HEK293 (cell line): ENCODE data around the gene FEV.

Source experiments
- KLF9 ChIP-seq: fragments of 450-650 bp; formaldehyde crosslinking; IDR thresholded peaks from 2 replicates; pipeline ENCODE4 v1.5.1; 2016; ENCODE audit warnings: missing biosample characterization, missing genetic modification characterization, low read depth
- OVOL3 ChIP-seq: fragments of 450-650 bp; formaldehyde crosslinking; IDR thresholded peaks from 2 replicates; pipeline ENCODE4 v1.5.1; 2016; ENCODE audit warnings: missing biosample characterization, missing genetic modification characterization
- SETDB1 ChIP-seq: IDR thresholded peaks from one replicate; pipeline ENCODE4 v1.6.1; 2017; ENCODE audit warnings: mild to moderate bottlenecking, low read length, moderate library complexity, mixed read lengths; ENCODE audit not compliant: insufficient read length
- SP7 ChIP-seq: fragments of 450-650 bp; formaldehyde crosslinking; IDR thresholded peaks from 2 replicates; pipeline ENCODE4 v1.5.1; 2016; ENCODE audit warnings: missing biosample characterization, missing genetic modification characterization
- ZEB2 ChIP-seq: fragments of 450-650 bp; formaldehyde crosslinking; IDR thresholded peaks from 2 replicates; pipeline ENCODE4 v1.5.1; 2016; ENCODE audit warnings: missing biosample characterization, missing genetic modification characterization
- ZNF157 ChIP-seq: fragments of 450-650 bp; formaldehyde crosslinking; IDR thresholded peaks from 2 replicates; pipeline ENCODE4 v1.5.1; 2016; ENCODE audit warnings: missing biosample characterization, missing genetic modification characterization
- ZNF16 ChIP-seq: fragments of 450-650 bp; formaldehyde crosslinking; IDR thresholded peaks from 2 replicates; pipeline ENCODE4 v1.5.1; 2016; ENCODE audit warnings: low read depth, missing biosample characterization, missing genetic modification characterization
- ZNF169 ChIP-seq: fragments of 450-650 bp; formaldehyde crosslinking; IDR thresholded peaks from 2 replicates; pipeline ENCODE4 v1.5.1; 2016; ENCODE audit warnings: missing biosample characterization, missing genetic modification characterization
- ZNF2 ChIP-seq: fragments of 450-650 bp; formaldehyde crosslinking; IDR thresholded peaks from 2 replicates; pipeline ENCODE4 v1.5.1; 2016; ENCODE audit warnings: missing biosample characterization, missing genetic modification characterization
- ZNF211 ChIP-seq: fragments of 450-650 bp; formaldehyde crosslinking; IDR thresholded peaks from 2 replicates; pipeline ENCODE4 v1.5.1; 2016; ENCODE audit warnings: low read depth, missing biosample characterization, missing genetic modification characterization
- ZNF404 ChIP-seq: fragments of 450-650 bp; formaldehyde crosslinking; IDR thresholded peaks from 2 replicates; pipeline ENCODE4 v1.5.1; 2017; ENCODE audit warnings: missing biosample characterization, missing genetic modification characterization
- ZNF610 ChIP-seq: fragments of 450-650 bp; formaldehyde crosslinking; IDR thresholded peaks from 2 replicates; pipeline ENCODE4 v1.5.1; 2016; ENCODE audit warnings: missing biosample characterization, missing genetic modification characterization, borderline replicate concordance
- ZNF624 ChIP-seq: fragments of 450-650 bp; formaldehyde crosslinking; IDR thresholded peaks from 2 replicates; pipeline ENCODE4 v1.5.1; 2017; ENCODE audit warnings: missing biosample characterization, missing genetic modification characterization
- ZNF791 ChIP-seq: fragments of 450-650 bp; formaldehyde crosslinking; IDR thresholded peaks from 2 replicates; pipeline ENCODE4 v1.5.1; 2016; ENCODE audit warnings: missing biosample characterization, missing genetic modification characterization
- ZSCAN18 ChIP-seq: fragments of 450-650 bp; formaldehyde crosslinking; IDR thresholded peaks from 2 replicates; pipeline ENCODE4 v1.5.1; 2016; ENCODE audit warnings: missing biosample characterization, missing genetic modification characterization
- ZSCAN5A ChIP-seq: fragments of 450-650 bp; formaldehyde crosslinking; IDR thresholded peaks from 2 replicates; pipeline ENCODE4 v1.5.1; 2016; ENCODE audit warnings: missing biosample characterization, missing genetic modification characterization
- TF ChIP-seq, protein P1 (sequence below): fragments of 450-650 bp; formaldehyde crosslinking; IDR thresholded peaks from 2 replicates; pipeline ENCODE4 v1.5.1; 2017; ENCODE audit warnings: missing biosample characterization, missing genetic modification characterization
- TF ChIP-seq, protein P2 (sequence below): fragments of 450-650 bp; formaldehyde crosslinking; IDR thresholded peaks from 2 replicates; pipeline ENCODE4 v1.5.1; 2016; ENCODE audit warnings: missing biosample characterization, missing genetic modification characterization
- TF ChIP-seq, protein P3 (sequence below): fragments of 450-650 bp; formaldehyde crosslinking; IDR thresholded peaks from 2 replicates; pipeline ENCODE4 v1.5.1; 2017; ENCODE audit warnings: missing biosample characterization, missing genetic modification characterization
- TF ChIP-seq, protein P4 (sequence below): fragments of 450-650 bp; formaldehyde crosslinking; IDR thresholded peaks from 2 replicates; pipeline ENCODE4 v1.5.1; 2016; ENCODE audit warnings: missing biosample characterization, missing genetic modification characterization
- TF ChIP-seq, protein P5 (sequence below): fragments of 450-650 bp; formaldehyde crosslinking; conservative IDR thresholded peaks from 2 replicates; pipeline ENCODE4 v1.5.1; 2016; ENCODE audit warnings: low read depth, missing biosample characterization, missing genetic modification characterization

The FEV gene

DNA sequence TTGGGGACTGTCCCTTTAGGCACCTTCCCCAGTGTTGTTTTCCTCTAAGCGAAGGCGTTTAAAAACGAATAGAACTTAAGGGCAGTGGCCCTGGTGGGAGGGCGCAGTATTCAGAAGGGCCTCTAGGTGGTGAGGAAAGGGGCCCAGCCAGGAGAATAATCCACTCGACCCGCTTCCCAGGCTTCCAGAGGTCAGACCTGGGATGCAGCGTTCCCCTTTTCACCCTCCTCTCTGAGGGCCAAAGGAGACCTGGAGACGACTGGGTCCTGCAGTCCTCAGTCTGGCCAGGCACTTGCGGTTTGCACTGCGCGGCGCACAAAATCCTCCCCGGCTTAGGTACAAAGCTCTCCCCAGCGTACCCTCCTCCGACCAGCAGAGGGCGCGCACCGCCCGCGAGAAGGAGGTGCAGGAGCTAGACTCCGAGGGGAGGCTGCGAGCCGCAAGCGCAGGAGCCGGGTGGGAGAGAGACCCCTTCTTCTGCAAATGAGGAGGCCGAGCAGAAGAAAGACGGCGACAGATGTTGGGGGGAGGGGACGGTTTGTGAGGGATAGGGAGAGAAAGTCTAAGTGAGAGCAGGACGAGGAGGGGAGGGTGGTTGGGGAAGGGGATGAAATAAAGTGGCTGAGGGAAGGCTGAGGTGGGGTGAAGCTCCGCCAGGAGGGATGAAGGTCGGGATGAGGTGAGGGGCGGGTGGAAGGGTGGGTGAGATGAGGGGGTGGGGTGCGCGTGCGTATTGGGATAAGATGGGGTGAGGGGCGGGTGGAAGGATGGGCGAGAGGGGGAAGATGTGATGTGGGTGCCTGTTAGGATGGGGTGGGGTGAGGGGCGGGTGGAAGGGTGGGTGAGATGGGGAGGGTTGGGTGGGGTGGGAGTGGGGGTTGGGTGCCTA, 4.9 kb downstream of the FEV start (continued):
- TF ChIP-seq KLF9 (tag by site-specific recombination) (no peak), SP7 (tag by site-specific recombination) (0 out of 2 replicates have a peak, but pooled peaks have one; percentile 19), ZNF169 (tag by site-specific recombination) (no peak), ZNF404 (tag by site-specific recombination) (no peak), SETDB1 (no peak), ZSCAN18 (tag by site-specific recombination) (no peak), ZNF157 (no peak), ZEB2 (tag by site-specific recombination) (no peak), OVOL3 (tag by site-specific recombination) (no peak), ZNF211 (tag by site-specific recombination) (no peak), ZNF791 (tag by site-specific recombination) (no peak), ZNF2 (tag by site-specific recombination) (peak; percentile 76), ZSCAN5A (tag by site-specific recombination) (no peak), ZNF610 (tag by site-specific recombination) (no peak), ZNF624 (tag by site-specific recombination) (no peak), ZNF16 (tag by site-specific recombination) (no peak)
- TF ChIP-seq, protein P1, sequence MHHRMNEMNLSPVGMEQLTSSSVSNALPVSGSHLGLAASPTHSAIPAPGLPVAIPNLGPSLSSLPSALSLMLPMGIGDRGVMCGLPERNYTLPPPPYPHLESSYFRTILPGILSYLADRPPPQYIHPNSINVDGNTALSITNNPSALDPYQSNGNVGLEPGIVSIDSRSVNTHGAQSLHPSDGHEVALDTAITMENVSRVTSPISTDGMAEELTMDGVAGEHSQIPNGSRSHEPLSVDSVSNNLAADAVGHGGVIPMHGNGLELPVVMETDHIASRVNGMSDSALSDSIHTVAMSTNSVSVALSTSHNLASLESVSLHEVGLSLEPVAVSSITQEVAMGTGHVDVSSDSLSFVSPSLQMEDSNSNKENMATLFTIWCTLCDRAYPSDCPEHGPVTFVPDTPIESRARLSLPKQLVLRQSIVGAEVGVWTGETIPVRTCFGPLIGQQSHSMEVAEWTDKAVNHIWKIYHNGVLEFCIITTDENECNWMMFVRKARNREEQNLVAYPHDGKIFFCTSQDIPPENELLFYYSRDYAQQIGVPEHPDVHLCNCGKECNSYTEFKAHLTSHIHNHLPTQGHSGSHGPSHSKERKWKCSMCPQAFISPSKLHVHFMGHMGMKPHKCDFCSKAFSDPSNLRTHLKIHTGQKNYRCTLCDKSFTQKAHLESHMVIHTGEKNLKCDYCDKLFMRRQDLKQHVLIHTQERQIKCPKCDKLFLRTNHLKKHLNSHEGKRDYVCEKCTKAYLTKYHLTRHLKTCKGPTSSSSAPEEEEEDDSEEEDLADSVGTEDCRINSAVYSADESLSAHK (tag by site-specific recombination) = no peak
- TF ChIP-seq, protein P2, sequence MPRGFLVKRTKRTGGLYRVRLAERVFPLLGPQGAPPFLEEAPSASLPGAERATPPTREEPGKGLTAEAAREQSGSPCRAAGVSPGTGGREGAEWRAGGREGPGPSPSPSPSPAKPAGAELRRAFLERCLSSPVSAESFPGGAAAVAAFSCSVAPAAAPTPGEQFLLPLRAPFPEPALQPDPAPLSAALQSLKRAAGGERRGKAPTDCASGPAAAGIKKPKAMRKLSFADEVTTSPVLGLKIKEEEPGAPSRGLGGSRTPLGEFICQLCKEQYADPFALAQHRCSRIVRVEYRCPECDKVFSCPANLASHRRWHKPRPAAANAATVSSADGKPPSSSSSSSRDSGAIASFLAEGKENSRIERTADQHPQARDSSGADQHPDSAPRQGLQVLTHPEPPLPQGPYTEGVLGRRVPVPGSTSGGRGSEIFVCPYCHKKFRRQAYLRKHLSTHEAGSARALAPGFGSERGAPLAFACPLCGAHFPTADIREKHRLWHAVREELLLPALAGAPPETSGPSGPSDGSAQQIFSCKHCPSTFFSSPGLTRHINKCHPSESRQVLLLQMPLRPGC (tag by site-specific recombination) = no peak
- TF ChIP-seq, protein P3, sequence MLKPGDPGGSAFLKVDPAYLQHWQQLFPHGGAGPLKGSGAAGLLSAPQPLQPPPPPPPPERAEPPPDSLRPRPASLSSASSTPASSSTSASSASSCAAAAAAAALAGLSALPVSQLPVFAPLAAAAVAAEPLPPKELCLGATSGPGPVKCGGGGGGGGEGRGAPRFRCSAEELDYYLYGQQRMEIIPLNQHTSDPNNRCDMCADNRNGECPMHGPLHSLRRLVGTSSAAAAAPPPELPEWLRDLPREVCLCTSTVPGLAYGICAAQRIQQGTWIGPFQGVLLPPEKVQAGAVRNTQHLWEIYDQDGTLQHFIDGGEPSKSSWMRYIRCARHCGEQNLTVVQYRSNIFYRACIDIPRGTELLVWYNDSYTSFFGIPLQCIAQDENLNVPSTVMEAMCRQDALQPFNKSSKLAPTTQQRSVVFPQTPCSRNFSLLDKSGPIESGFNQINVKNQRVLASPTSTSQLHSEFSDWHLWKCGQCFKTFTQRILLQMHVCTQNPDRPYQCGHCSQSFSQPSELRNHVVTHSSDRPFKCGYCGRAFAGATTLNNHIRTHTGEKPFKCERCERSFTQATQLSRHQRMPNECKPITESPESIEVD (tag by site-specific recombination) = no peak
- TF ChIP-seq, protein P4, sequence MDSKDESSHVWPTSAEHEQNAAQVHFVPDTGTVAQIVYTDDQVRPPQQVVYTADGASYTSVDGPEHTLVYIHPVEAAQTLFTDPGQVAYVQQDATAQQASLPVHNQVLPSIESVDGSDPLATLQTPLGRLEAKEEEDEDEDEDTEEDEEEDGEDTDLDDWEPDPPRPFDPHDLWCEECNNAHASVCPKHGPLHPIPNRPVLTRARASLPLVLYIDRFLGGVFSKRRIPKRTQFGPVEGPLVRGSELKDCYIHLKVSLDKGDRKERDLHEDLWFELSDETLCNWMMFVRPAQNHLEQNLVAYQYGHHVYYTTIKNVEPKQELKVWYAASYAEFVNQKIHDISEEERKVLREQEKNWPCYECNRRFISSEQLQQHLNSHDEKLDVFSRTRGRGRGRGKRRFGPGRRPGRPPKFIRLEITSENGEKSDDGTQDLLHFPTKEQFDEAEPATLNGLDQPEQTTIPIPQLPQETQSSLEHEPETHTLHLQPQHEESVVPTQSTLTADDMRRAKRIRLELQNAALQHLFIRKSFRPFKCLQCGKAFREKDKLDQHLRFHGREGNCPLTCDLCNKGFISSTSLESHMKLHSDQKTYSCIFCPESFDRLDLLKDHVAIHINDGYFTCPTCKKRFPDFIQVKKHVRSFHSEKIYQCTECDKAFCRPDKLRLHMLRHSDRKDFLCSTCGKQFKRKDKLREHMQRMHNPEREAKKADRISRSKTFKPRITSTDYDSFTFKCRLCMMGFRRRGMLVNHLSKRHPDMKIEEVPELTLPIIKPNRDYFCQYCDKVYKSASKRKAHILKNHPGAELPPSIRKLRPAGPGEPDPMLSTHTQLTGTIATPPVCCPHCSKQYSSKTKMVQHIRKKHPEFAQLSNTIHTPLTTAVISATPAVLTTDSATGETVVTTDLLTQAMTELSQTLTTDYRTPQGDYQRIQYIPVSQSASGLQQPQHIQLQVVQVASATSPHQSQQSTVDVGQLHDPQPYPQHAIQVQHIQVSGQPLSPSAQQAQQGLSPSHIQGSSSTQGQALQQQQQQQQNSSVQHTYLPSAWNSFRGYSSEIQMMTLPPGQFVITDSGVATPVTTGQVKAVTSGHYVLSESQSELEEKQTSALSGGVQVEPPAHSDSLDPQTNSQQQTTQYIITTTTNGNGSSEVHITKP (tag by site-specific recombination) = peak; percentile 38; the same call in 1 of the 2 replicates
- TF ChIP-seq, protein P5, sequence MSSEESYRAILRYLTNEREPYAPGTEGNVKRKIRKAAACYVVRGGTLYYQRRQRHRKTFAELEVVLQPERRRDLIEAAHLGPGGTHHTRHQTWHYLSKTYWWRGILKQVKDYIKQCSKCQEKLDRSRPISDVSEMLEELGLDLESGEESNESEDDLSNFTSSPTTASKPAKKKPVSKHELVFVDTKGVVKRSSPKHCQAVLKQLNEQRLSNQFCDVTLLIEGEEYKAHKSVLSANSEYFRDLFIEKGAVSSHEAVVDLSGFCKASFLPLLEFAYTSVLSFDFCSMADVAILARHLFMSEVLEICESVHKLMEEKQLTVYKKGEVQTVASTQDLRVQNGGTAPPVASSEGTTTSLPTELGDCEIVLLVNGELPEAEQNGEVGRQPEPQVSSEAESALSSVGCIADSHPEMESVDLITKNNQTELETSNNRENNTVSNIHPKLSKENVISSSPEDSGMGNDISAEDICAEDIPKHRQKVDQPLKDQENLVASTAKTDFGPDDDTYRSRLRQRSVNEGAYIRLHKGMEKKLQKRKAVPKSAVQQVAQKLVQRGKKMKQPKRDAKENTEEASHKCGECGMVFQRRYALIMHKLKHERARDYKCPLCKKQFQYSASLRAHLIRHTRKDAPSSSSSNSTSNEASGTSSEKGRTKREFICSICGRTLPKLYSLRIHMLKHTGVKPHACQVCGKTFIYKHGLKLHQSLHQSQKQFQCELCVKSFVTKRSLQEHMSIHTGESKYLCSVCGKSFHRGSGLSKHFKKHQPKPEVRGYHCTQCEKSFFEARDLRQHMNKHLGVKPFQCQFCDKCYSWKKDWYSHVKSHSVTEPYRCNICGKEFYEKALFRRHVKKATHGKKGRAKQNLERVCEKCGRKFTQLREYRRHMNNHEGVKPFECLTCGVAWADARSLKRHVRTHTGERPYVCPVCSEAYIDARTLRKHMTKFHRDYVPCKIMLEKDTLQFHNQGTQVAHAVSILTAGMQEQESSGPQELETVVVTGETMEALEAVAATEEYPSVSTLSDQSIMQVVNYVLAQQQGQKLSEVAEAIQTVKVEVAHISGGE (tag by site-specific recombination) = peak; percentile 55
